A673 (cell line): Measurements from ENCODE around the gene EMB.
"Not testable (repeated sequence)": the region's sequence is repeated elsewhere in the genome, so short reads cannot be mapped to it uniquely, and the experiment has no call there.

Experiments
- EZH2 ChIP-seq: fragments of 200-600 bp; sonication (generic); IDR thresholded peaks from 2 replicates; pipeline ENCODE4 v1.6.1; 2017; ENCODE audit warnings: borderline replicate concordance, low read depth, mild to moderate bottlenecking, mixed read lengths, antibody characterized with exemption, low read length; ENCODE audit not compliant: poor library complexity, severe bottlenecking
- TF ChIP-seq, protein P1 (sequence below): fragments of 300-800, 200-600 bp; sonication (generic); conservative IDR thresholded peaks from 2 replicates; pipeline ENCODE4 v1.5.1; 2017; ENCODE audit warnings: low read depth, mild to moderate bottlenecking, antibody characterized with exemption, low read length, moderate library complexity, mixed read lengths

DNA sequence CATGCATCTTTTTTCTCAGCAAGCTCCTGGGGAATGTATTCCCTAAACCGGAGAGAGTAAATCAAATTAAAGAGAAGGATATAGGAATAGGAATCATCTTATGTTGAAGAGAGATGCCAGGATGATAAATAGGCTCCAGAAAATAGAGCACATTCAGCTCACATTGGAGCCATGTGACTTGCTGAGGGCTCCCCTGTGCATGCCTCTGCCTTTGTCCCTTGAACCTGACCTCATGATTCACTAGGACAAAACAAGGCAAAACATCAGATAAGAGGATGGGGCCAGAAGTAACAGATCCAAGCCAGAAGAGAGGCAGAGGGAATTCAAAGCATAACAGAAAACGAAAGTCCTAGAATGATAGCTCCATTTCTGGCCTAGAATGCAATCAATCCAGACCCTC lies 37.7 kb upstream of the EMB start:
- TF ChIP-seq, protein P1, sequence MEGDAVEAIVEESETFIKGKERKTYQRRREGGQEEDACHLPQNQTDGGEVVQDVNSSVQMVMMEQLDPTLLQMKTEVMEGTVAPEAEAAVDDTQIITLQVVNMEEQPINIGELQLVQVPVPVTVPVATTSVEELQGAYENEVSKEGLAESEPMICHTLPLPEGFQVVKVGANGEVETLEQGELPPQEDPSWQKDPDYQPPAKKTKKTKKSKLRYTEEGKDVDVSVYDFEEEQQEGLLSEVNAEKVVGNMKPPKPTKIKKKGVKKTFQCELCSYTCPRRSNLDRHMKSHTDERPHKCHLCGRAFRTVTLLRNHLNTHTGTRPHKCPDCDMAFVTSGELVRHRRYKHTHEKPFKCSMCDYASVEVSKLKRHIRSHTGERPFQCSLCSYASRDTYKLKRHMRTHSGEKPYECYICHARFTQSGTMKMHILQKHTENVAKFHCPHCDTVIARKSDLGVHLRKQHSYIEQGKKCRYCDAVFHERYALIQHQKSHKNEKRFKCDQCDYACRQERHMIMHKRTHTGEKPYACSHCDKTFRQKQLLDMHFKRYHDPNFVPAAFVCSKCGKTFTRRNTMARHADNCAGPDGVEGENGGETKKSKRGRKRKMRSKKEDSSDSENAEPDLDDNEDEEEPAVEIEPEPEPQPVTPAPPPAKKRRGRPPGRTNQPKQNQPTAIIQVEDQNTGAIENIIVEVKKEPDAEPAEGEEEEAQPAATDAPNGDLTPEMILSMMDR = not testable (repeated sequence)
- TF ChIP-seq EZH2 = not testable (repeated sequence)
